Stimulated activated CD8-positive, alpha-beta memory T cell treated with anti-CD3 and anti-CD28 coated beads, Interleukin-15, amount 100 ng/mL, for 1 hour (primary cell): Measurements from ENCODE around the gene TAF3.

Source experiments
- DNase-seq: peaks from one replicate; pipeline ENCODE4 v3.0.0-alpha.2; 2020; ENCODE audit warnings: low read depth

The TAF3 gene

GRCh38 chr10:8059191-8059936 is 241.1 kb downstream of the TAF3 start:
- no peak for DNase-seq

GRCh38 chr10:8060010-8060703 is 241.9 kb downstream of the TAF3 start:
- no peak for DNase-seq

GRCh38 chr10:8060704-8061121 is 242.4 kb downstream of the TAF3 start:
- DNase-seq: no peak

GRCh38 chr10:8061274-8062211 is 243.2 kb downstream of the TAF3 start:
- no peak for DNase-seq

- DNase-seq: no peak
Measured at GRCh38 chr10:8063128-8063908, 245.0 kb downstream of the TAF3 start.

- DNase-seq: no peak
Measured at GRCh38 chr10:8063935-8064334, 245.6 kb downstream of the TAF3 start.

- no peak for DNase-seq
Measured at GRCh38 chr10:8064436-8064835, 246.1 kb downstream of the TAF3 start.

- DNase-seq: no peak
Measured at GRCh38 chr10:8065651-8066050, 247.3 kb downstream of the TAF3 start.

GRCh38 chr10:8066124-8066523 is 247.8 kb downstream of the TAF3 start:
- no peak for DNase-seq
